Choroid plexus epithelial cell (primary cell): Measurements from ENCODE around the gene PLD2.

Experiments used
- DNase-seq: peaks from one replicate; pipeline ENCODE4 v3.0.0-alpha.2; 2010; ENCODE audit warnings: low read depth
- H3K4me3 ChIP-seq: 2 replicates; pipeline ENCODE4 v1.5.1; 2011; ENCODE audit warnings: low read depth, mild to moderate bottlenecking, control low read depth, low read length, moderate library complexity
- CTCF ChIP-seq: conservative IDR thresholded peaks from 2 replicates; pipeline ENCODE4 v1.5.1; 2011; ENCODE audit warnings: low read depth, mild to moderate bottlenecking, control low read depth, inconsistent platforms, low read length, moderate library complexity

The PLD2 gene

DNA sequence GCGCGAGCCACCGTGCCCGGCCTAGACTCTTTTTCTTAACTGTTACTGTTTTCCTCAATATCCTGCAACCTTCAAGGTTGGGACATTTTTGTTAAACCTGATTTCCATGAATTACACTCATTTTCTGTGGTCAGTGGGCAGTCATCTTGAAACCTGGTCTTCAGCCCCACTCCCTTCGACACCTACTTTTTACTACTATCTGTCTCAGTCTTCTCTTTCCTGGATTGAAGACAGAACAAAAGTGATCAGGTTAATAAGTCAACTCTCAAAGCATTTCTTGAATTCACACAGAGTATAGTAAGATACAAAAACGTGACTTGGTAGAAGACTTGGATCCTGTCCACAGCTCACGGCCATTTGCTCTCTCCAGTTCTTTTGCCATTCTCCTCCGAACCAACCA, 32.3 kb downstream of the PLD2 start:
- no peak for TF ChIP-seq CTCF
- H3K4me3 ChIP-seq = no peak overlapping the region
- DNase-seq = no peak

DNA sequence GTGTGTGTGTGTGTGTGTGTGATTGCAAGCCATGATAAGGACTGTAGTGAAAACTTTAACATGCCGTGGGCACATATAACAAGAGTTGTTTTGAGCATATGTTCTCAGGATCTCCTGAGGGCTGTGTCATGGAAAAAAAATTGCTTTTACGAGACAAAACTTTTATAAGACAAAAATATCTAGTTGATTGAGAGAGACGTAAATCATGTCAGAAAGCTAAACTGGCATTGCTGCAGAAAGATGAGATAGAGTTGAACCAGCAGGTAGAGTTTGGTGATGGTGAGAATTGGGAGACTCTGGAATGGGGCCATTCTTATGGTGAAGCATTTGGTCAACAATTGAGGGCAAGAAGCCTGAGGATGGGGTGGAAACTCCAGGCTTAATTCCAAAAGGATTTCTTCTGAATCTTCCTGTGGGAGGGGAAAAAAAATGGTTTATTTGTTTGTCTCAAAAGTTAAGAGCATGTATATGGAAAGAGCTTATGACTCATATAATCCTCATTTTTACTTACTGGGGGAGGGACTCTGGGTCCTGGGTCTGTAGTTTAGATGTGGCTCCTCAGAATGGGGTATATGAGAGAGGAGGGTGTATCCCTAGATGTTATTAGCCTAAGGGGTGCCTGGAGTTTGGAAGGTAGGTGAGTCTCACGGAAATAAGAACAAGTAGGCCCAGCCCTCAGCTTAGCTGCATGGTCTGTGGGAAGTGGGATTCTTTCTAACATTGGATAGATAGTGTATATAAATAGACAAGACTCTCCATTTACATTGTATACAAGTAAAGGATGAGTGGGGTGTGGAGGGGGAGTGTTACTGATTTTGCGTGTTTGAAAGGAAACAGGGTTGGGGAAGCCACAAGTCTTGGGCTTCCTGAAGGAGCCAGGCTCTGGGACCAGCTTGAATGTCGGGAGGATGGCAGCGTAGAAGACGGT, 33.3 kb downstream of the PLD2 start:
- TF ChIP-seq CTCF = no peak
- no peak overlapping the region for H3K4me3 ChIP-seq
- no peak for DNase-seq

- no peak for DNase-seq
- no peak overlapping the region for H3K4me3 ChIP-seq
These were observed 33.9 kb downstream of the PLD2 start for GRCh38 chr17:4840893-4841242.

DNA sequence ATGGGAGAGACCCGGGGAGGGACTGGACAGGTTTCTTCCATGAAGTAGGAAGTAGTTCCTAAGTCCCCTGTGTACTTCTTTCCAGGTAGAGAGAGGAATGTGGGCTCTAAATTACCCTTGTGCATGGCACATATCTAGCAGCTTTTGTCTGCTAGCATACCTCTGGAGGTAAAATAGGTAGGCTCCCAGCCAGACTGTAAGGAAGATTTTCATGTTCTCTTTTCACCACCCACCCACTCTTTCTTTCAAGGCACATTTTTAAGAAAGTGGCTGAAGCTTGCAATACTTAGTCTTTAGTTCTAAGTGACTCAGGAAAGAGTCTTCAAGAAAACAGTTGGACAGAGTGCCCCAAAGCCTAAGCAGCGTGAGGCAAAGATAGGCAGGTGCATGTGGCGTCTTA, 35.4 kb downstream of the PLD2 start:
- no peak overlapping the region for H3K4me3 ChIP-seq
- DNase-seq = no peak
- no peak for TF ChIP-seq CTCF

More at GRCh38 chr17:4840893-4841242, 33.9 kb downstream of the PLD2 start:
- no peak for TF ChIP-seq CTCF

DNA sequence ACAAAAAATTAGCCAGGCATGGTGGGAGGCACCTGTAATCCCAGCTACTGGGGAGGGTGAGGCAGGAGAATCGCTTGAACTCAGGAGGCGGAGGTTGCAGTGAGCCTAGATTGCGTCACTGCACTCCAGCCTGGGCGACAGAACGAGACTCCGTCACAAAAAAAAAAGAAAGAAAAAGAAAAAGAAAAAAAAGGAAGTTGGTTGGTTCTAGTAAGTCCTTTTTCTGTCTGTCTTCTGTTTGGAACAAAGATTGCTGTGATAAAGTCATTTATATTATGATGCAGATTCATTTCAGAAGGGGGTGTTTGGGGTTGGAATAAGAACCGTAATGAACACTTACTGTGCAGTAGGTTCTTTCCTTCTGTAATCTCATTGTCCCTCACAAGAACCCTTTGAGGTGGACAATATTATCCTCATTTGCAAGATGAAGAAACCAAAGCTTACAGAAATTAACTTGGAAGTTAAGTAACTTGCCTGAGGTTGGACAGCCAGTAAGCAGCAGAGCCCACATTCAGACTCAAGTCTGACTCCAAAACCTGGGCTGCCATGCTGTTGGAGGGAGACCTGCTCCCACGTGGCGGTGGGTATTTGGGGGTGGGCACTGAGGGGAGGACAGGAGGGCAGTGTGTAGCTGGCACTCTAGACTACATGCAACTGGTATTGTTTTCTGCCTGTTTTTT, 36.5 kb downstream of the PLD2 start:
- no peak for TF ChIP-seq CTCF
- DNase-seq = no peak
- H3K4me3 ChIP-seq = no peak overlapping the region

DNA sequence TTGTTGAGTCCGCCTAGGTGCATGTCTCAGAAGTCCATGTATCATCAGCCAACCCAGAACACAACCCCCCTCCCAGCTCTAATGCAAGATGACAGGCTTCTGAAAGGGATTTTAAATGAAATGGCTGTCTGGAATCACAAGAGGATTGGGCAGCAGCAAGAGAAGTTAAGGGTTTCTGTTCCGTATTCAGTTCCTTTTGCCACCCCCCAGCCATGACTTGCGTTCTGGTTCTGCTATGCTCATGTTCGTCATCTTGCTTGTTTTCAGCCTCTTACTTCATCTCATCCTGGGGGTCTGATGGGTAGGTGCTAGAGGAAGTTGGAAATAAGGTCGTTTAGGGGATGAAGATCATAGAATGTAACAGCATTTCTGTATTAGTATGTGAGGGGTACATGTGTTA, 38.2 kb downstream of the PLD2 start:
- TF ChIP-seq CTCF = no peak
- no peak overlapping the region for H3K4me3 ChIP-seq
- DNase-seq = no peak
